GM19099 (cell line): ENCODE measurements around the gene COL20A1.

Experiments
- POLR2A ChIP-seq: IDR thresholded peaks from 3 replicates; pipeline ENCODE4 v1.6.1; 2011; ENCODE audit warnings: low read depth; ENCODE audit not compliant: insufficient read length; ENCODE audit errors: extremely low read depth

COL20A1 gene

DNA sequence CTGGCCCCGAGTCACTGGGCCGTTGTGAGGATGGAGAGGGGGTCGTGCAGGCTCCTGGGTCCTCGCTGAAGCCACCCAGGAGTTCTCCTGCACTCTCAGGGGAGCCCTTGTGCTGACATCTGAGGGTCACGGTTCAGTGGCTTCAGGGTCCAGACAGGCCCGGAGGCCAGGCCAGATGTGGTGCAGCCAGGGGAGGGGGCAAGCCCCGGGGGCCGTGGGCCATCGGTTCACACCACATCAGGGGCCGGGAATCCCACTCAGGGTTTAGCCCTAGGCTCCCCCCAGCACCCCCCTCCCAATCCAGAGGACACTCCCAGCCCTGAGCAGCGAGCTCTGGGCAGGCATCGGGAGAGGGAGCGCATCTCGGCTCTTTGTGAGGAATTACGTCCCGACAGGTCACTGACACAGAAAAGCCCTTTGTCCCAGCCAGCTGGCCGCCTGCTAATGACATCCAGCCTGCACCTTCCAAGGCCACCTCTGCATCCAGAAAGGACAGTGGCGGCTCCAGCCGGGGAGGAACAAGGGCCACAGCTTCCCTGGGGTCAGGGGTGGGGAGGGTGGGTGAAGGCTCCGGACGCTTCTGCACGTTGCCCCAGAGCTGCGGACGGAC lies 74.6 kb downstream of the COL20A1 start:
- no peak for TF ChIP-seq POLR2A

DNA sequence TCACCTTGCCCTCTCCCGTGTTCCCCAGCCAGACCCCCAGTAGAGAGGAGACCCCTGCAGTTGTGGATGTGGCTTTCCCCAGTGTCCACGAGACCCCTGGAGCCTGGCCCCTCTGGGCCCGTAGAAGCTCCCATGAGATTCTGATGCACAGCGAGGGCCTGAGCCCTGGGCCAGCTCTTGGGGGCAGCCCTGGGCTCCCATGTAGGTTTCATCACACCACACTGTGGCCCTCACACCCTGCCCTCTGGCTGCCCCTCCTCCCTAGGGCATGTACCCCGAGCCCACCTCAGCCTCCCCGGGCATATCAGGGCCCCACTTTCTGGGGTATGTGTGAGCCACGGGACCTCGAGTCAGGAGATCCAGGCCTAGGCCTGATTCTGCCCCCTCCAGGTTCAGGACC lies 75.2 kb downstream of the COL20A1 start:
- TF ChIP-seq POLR2A = no peak

DNA sequence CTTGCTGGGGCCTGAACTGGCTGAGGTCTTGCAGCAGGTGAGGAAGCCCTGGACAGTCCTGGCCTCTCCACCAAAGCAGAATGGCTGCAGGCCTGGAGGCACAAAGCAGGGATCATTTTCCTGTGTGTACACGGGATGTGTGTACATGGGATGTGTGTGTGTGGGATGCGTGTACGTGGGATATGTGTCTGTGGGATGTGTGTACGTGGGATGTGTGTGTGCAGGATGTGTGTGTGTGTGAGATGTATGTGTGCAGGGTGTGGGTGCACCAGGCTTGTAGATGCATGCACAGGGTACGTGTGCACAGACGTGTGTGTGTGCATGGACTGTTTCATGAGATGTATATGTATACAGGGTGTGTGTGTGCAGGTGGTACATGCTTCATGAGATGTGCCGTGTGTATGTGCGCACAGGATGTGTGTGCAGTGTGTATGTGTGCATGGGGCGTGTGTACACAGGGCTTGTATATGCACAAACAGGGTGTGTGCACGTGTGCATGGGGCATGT lies 76.1 kb downstream of the COL20A1 start:
- TF ChIP-seq POLR2A = no peak

DNA sequence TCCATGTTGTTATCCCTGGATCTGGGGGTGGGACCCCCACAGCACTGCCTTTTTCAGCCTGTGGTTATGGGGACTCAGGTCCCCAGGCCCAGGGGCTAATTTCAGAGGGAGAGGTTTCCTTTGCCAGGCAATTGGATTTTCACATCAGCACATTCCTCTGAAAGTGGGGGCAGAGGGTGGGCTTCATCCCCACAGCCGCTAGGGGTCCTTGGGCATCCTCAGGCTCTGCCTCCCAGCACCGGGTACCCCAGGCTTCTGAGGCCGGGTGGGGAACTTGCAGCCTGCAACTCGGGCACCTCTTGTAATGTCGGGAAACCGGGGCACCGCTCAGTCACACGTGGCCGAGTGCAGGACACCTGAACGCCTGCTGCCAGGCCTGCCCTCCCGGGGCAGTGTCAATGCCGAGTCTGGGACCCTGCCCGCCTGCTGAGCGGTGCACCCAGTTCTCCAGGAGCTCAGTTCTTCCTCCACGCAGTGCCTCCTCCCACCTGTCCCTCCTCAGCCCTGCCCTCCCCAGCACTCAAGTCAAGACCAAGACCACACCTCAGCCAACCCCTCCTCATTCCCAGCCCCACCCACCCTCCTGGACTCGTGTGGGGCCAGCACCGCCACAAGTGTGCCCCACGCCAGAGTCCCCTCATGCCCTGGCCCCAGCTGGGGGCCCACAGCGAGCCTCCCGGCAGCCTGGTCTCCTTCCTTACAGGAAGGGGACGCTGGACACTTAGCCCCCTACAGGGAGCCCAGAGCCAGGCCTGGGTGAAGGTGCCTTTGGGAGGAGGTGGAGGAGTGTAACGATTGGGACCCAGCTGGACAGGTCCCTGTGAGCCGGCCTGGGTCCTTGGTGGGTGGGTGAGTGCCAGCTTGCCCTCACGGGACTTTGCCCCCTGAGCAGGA lies 77.0 kb downstream of the COL20A1 start:
- no peak for TF ChIP-seq POLR2A

DNA sequence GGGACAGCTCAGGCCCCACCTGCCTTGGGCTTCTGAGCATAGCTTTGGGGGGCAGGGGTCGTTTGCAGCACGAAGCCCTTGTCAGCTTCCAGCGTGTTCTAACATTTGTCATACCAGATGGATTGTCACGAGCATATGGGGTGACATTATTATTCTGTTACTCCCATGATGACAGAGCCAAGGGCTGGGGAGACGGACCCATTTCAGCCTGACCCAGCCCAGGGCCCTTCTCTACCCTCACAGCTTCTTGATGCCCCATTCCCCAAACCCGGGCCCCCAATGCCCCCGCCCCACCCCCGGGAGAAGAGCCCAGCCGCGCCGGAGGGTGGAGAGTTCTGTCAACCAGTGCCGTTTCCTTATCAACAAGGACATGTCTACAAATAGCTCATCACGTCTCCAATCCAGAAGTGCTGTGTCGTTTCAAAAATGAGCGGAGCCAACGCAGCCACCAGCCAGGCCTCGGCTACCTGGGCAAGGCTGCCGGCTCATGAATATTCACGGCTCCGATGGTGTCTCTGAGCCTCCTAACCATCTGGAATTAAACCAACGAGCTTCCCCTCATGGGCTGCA lies 77.7 kb downstream of the COL20A1 start:
- no peak for TF ChIP-seq POLR2A

DNA sequence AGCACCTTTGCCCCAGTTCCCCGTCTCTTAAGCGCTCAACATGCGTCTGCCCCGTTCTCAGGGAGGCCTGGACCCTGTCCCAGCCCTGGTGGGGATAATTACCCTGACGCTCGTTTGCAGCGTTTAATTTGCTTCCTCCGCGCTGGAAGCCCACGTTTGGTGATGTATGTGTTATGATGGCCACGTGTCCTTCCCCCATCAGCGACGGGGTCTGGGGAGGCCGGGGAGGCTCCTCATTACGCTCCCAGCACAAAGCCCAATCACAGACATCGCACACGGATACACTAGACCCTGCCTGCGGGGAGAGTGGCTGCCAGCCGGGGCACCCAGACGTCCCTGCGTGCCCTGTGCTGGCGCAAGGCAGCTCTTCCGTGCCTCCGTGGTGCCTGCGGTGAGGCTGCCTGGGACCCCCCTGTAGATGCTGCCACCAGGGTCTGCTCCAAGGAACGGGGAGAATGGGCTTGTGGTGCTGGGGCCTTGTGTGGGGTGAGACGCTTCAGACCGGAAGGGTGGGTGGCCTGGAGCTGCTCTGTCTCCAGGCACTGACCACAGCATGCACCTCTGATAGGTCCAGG lies 78.4 kb downstream of the COL20A1 start:
- no peak for TF ChIP-seq POLR2A

DNA sequence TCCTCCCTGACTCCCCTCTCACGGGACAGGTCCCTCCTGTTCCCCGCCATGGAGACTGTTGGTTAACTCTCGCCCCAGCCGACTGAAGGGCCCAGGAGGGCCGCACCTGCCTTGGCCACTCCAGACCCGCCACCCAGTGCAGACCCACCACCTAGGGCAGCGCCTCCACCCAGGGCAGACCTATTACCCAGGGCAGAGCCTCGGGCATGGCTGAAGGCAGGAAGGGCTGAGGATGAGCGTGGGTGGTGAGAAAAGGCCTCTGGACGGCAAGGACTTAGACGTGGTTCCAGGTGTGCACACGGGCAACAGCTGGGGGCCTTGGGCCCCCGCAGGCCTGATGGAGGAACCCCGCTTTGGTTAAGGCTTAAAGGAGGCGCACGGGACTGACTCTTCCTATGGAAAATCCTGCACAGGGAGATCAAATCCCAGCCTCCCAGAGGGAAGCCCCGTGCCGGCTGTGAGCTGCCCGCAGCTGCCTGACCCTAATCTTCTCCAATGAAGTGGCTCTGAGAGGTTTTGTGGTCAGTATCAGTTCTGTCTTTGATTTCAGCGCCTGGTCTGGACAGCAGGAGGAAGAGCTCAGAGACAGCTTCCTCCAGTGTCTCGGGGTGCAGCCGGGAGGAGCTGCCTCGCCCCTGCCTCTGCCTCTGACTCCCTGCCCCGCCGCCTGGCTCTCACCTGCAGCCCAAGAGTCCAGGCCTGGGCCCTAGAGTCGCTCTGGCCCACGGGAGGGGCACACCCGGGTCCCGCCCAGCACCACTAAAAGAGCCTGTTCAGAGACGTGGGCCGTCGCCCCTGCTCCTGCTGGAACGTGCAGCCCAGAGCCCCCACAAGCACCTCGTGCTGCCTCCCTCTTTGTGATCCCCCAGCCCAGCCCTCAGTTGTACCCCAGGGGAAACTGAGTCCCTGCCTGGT lies 80.2 kb downstream of the COL20A1 start:
- no peak for TF ChIP-seq POLR2A

DNA sequence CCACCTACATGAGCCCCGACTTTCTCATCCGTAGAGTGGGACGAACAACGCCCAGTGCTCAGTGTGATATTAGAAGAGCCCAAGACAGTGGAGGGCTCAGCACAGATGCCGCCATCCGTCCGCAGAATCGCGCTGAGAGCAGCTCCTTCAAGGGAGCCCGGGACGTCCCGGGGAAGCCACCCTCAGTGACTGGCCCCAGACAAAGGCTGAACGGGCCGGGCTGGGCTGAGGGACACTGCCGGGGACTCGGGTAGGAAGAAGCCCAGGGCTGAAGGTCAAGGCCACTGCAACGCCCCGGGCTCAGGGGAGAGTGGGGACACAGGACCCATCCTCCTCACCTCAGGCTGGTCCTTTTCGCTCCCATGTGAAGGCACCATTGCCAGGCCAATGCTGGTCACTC lies 81.0 kb downstream of the COL20A1 start:
- TF ChIP-seq POLR2A = no peak

DNA sequence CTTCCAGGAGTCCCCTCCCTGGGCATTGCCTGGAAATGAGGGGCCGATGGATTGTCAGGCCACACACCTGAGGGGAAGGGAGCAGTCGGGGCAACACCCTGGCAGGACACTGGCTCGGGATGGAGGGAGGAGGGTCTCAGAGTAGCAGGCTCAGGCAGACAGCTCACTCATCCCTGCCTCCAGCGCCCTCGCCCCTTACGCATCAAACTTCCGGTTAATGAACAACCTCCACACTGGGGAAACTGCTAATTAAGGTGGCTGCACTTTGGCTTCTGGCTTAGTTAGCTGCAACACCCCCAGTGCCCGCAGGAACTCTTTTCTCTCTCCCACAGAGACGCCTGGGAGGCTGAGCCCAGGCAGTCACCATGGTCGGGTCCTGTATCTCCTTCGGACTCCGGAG lies 81.5 kb downstream of the COL20A1 start:
- no peak for TF ChIP-seq POLR2A

DNA sequence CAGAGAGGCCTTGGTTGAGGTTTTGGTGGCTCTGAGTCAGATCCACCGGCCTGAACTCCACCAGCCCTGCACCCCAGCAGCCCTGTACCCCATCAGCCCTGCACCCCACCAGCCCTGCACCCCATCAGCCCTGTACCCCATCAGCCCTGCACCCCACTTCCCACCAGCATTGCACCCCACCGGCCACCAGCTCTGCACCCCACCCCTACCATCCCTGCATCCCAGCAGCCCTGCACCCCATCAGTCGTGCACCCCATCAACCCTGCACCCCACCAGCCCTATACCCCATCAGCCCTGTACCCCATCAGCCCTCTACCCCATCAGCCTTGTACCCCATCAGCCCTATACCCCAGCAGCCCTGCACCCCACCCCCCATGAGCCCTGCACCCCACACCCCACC lies 82.5 kb downstream of the COL20A1 start:
- no peak for TF ChIP-seq POLR2A

DNA sequence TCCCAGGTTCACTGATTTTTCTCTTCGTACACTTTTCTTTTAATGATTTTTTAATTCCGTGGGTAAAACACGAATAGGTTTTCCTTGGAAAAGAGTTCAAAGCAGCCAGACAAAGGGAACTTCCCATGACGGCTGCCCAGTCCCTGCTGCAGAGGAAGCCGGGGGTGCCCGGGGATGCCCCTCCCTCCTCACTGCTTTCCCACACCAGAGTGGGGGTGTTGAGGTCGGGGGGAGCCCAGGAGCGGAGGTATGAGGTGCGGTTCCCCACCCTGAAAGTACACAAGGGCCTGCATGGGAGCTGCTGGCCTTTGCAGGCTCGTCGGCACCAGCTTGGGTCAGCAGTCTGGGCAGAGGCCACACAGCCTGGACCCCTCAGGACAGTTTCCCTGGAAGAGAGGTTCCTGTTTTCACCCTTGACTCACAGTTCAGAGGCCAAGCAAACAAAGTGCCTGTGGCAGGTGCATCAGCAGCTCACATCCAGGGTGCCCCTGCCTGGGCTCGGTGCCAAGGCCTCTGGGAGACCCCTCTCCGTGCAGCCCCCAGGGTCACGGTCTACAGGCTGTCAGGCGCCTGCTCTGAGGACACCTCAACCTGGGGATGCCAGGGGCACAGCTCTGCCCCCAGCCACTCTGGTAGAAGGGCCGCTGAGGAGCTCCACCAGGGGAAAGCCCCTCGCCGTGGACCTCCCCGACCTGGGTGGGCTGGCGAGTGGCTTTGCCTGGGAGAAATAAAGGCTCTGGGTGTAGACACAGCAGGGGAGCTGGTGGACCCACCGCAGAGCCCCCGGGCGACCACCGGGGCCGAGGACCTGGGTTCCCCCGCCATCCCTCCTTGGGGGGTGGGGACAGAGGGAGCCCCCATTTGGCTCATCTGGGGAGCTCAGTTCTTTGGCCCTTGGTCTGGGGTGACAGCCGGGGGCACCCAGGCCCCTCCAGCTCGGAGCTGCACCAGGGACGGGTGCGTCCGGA lies 83.6 kb downstream of the COL20A1 start:
- TF ChIP-seq POLR2A = no peak

DNA sequence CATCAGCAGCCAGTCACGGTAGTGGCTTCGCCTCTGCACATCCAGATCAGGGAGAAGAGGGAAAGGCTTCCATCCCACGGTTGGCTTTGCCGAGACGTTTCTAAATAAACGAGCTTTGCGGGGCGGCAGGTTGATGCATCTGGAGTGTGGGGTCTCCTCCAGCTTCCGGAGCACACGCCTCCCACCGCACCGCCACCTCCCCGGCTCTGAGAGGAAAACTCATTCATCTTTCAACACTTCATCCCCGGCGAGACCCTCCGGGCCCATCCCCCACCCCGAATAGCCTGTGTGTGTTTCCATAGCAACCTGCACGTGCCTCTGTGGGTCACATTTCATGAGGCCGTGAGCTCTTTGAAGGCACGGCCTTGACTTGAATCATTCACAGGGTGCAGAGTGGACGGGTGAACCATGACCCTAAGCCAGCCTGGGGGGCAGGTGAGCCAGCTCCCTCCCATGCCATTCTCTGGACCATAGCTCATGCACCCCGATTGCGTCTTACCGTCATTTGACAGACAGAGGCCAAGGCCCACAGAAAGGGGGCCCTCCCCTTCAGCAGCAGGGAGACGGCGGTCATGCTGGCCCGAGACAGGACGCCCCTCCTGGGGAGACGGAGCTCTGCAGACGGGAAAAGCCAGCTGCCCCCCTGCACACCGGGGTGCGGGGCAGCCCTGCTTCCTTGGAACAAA lies 84.4 kb downstream of the COL20A1 start:
- TF ChIP-seq POLR2A = no peak

DNA sequence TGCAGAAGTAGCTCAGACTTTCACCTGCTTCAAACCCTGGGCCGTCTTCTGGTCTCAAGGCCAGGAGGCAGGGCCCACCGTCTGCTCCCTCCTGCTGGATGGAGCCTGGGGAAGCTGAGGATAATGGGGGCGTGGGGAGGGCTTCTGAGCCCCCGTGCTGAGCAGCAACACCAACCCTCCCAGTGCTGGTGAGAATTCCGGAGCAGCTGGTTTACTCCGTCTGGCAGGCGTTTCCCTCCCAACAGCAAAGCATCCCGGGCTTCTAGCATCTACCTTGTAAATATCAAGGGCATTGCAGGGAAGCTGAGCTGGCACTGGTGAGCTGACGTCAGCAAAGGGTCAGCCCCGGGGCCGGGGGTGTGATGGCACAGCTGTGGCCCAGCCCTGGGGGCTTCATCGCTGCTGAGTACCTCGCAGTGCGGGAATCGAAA lies 85.0 kb downstream of the COL20A1 start:
- no peak for TF ChIP-seq POLR2A

DNA sequence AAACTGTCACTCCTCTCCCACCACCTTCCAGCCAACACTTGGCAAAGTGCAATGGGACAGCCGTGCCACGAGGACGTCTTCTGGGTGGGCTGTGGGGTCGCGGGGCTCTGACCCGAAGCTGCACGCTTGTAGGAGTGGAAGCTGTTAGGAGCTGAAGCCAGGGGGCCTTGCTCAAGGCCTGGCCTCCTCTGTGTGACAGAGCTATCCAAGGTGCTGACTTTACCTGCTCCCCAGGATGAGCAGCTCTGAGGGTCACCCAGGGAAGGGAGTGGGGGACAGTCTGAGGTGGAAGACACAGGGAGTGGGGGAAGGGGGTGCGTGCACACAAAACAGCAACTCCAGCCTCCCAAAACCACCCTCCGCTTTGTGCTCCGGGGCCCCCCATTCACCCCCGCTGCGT lies 85.6 kb downstream of the COL20A1 start:
- TF ChIP-seq POLR2A = no peak
